SJCRH30 (cell line): ENCODE data around the gene EDEM1. TPM values are rescaled to one million over a fixed set of nuclear protein-coding genes. Genes with fewer than 3 reads are reported as not detected.

Source experiments
- total RNA-seq: library from RNA; depleted of rRNA; stranded (reverse); fragments of >200 nt; shearing (Covaris generic); gene quantifications from 2 replicates; pipeline ENCODE4 v1.2.3, GENCODE V29; 2014; rRNA removed

The EDEM1 gene
- total RNA-seq, 1 experiment from 2014 or later, result 22.2 TPM

Other genes starting within 250 kb of the EDEM1 start
- gene BHLHE40, start 208.3 kb upstream of the EDEM1 start, total RNA-seq, result 6.3 and 10.8 TPM in 2 replicates
- 46.4 and 46.9 TPM in 2 replicates for gene ARL8B, start 65.4 kb upstream of the EDEM1 start, total RNA-seq